Left kidney (tissue), 2 donors: ENCODE results near the gene SP7. TPM values are rescaled to one million over a fixed set of nuclear protein-coding genes. Genes with fewer than 3 reads are reported as not detected.
A peak's percentile ranks its signal among the peaks of the same experiment; 100 is the strongest.
"Not testable (repeated sequence)": the region's sequence is repeated elsewhere in the genome, so short reads cannot be mapped to it uniquely, and the experiment has no call there.

Source experiments
- DNase-seq: peaks from one replicate; pipeline ENCODE4 v3.0.0-alpha.2; 2013
- polyA plus RNA-seq: library from polyadenylated mRNA; unstranded; fragments of 120-200 nt; gene quantifications from one replicate; pipeline ENCODE4 v1.2.1, GENCODE V29; 2013; ENCODE audit not compliant: insufficient read length

SP7 gene
- polyA plus RNA-seq, 1 donor, result 0.15 TPM

DNA sequence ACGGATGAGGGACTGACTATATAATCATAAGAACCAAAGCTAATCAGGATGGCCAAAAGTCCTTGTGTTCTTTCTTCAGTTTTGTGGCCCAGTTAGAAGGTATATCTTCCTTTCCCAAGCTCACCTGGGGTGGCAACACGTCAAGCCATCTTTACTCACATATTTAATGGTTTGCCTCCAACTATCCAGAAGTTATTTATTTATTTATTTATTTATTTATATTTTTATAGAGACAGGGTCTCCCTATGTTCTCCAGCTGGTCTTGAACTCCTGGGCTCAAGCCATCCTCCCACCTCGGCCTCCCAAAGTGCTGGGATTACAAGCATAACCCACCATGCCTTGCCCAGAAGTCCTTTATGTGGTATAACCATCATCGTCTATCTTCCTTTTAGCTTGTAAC is 11.8 kb upstream of the SP7 start:
- DNase-seq, result no peak

- DNase-seq, result no peak
These were observed 10.3 kb upstream of the SP7 start for GRCh38 chr12:53346491-53346890.

DNA sequence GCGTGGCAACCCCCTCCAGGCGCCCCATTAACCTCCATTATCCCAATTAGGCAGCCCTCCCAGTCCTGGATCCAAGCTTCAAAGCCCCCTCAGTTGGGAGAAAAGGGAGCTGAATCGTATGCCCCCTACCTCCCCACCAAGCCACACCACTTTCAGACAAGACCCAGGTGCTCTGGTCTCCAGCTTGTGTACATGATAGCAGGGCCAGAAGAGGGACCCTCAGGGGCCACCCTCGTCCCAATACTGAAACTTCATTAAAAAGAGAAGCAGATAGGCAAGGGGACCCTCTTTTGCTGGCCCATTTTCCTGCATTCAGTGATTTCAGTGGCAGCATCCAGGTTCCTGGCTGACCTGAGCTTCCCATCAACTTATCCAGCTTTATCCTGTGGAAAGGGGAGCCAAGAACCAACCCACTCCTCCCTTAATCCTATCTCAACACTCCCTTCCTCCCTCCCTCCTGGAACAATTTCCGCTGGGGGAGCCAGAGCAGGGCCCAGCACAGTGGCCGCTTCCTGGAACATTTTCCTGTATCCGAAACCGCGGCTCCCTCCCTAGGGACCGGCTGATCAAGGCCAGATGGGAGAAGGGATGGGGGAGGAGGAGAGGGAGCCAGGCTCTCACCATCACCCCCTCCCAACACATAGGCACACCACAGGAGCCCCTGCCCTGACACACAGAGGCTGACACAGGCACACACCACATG is 9.5 kb upstream of the SP7 start:
- DNase-seq, result no peak

DNA sequence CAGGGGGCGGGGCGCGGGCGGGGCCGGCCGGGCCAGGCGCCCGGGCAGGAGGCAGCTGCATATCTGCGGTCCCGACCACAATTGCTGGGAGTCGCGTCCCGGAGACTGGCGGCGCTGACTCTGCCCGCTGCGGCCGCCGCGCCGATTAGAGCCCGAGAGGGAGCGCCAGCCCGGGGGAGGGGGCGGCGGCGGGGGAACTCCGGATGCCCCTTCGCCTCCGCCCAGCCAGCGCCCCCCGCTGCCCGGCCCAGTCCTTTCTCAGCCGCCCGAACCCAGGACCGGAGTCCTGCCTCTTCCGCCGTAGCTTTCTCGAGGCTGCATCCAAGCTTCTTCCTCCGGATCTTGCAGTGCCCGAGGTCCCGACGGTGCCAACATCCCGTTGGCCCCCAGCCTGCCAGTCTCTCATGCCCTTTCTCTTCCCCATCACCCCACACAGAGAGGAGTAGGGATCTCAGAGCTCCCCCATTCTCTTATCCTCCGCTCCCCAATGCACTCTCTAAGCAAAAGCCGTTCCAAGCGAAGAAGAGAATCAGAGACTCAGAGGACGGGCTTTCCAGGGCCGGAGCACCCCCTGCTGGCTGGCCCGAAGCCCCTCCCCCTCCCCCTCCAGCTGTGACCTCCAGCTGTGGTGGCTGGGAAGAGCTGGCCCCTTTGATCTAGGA is 8.8 kb upstream of the SP7 start:
- peak; percentile 85 for DNase-seq

DNA sequence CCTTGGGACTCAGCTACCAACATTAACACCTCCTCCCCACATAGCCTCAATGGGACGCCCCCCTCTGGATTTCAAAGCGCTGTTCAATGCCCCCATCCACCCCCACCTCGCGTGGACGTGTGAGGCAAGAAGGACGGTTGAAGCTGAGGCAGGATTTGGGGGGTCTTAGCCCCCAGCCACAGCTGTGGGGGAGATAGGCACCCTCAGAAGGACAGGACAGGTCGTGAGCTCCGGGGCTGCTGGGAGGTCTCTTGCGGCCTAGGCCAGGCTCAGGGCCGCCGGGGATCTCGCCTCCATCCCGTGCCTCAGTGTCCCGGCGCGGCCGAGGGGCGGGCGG is 8.3 kb upstream of the SP7 start:
- no peak for DNase-seq

DNA sequence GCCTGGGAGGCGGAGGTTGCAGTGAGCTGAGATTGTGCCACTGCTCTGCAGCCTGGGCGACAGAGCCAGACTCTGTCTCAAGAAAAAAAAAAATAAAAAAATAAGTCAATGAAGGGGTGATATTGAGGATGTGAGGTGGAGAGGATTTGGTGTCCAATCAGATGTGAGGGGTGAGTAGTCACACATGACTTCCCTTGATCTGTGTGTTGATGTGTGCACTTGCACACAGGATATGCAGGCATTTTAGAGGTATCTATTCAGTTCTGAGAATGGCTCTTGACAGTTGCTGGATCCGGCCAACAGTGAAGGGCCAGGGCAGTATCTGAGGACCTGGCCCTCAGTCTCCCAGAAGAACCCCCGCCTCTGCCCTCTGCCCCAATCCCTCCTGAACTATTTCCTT is 7.8 kb upstream of the SP7 start:
- no peak for DNase-seq

DNA sequence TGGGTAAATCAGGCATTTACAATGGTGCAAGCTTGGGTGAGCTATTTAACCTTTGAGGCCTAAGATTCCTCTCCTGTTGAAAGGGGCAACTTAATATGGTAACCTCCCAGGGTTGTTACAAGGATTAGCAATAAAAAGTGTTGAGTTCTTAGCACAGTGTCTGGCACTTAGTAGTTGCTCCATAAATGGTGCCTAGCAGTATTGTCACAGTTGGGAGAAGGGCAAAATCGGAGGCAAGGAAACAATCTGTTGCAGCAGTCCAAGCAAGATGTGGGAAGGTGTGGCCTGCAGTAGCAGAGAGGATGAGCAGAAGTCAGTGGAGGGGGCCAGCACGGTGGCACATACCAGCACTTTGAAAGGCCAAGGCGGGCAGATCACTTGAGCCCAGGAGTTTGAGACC is 7.3 kb upstream of the SP7 start:
- no peak for DNase-seq

GRCh38 chr12:53340398-53340797 is 4.2 kb upstream of the SP7 start:
- DNase-seq, result no peak

DNA sequence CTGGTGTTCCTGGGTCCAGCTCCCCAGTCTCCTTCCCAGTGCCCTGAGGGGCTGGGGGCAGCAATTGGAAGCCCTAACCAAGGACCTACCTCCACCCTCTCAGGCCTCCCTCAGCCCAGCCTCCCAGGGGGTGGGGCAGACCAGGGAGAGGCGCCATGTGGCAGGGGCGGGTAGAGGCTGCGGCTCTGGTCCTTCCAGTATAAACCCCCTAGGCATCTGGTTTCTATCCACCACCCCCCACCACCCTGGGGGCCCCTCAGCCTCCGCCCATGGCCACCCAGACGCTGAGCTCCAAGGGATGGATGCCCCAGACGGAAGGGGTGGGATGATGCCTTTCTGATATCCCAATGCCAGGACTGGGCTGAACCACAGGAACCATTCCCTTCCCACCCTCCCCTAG is 2.8 kb upstream of the SP7 start:
- no peak for DNase-seq

- no peak for DNase-seq
These were observed 1.9 kb upstream of the SP7 start for GRCh38 chr12:53338017-53338416.

GRCh38 chr12:53334822-53335221 is 1.3 kb downstream of the SP7 start:
- DNase-seq, result no peak

- no peak for DNase-seq
These were observed 2.3 kb downstream of the SP7 start for GRCh38 chr12:53333845-53334244.

DNA sequence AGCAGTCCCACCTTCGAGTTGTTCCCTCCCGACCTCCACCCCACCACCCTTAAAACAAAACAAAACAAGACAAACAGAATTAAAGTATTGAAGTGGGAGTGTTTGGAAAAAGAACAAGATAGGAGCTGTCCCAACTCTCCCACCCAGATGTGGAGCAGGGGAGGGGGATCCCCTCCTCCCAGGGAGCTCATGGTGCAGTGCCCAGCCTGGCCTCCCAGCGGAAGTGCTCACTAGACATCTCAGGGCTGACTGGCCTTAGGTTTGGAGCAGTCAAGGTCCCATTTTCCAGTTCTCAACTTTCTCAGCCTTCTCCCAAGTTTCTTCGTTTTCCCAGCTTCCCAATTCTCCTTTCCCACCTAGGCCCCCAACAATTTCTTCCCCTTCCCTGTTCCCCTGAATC is 2.9 kb downstream of the SP7 start:
- DNase-seq, result no peak

DNA sequence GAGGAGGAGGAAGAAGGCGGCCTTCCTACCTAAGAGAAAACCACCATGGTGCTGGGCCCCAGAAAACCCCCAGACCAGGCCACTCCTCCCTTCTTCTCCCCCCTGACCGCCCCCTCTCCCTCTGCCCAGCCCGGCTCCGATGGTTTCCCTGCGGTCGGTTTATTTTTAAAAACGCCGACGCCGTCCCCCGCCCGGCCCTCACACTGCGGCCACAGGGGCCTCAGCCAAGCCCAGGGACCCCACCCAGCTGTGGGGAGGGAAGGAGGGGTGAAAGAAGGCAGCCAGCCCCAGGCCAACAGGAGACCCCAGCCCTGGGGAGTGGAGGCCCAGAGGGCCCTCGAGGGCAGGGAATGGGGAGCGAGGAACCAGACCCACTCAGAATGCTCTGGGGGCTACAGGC is 3.4 kb downstream of the SP7 start:
- no peak for DNase-seq

- not testable (repeated sequence) for DNase-seq
These were observed 3.8 kb downstream of the SP7 start for GRCh38 chr12:53332339-53332738.

DNA sequence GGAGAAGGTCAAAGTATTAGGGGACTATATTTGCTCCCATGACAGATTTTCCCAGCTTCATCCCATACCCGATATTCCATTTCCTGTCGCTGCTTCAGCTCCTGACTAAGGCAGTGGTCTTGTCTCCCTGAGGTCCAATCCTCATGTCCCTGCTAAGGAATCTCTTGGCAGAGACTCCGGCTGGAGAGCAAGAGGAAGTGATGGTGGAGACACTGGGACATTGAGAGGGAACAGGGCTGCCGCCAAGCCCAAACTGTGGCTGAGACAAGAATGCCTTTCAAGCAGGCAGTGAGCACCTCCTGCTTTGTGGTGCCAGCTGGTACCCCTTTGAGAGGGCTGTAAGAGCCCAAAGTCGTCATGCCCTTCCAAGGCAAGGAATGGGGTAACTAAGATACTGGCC is 5.5 kb downstream of the SP7 start:
- no peak for DNase-seq

- DNase-seq, result no peak
These were observed 8.1 kb downstream of the SP7 start for GRCh38 chr12:53328043-53328435.

- DNase-seq, result no peak
These were observed 8.6 kb downstream of the SP7 start for GRCh38 chr12:53327435-53328042.

DNA sequence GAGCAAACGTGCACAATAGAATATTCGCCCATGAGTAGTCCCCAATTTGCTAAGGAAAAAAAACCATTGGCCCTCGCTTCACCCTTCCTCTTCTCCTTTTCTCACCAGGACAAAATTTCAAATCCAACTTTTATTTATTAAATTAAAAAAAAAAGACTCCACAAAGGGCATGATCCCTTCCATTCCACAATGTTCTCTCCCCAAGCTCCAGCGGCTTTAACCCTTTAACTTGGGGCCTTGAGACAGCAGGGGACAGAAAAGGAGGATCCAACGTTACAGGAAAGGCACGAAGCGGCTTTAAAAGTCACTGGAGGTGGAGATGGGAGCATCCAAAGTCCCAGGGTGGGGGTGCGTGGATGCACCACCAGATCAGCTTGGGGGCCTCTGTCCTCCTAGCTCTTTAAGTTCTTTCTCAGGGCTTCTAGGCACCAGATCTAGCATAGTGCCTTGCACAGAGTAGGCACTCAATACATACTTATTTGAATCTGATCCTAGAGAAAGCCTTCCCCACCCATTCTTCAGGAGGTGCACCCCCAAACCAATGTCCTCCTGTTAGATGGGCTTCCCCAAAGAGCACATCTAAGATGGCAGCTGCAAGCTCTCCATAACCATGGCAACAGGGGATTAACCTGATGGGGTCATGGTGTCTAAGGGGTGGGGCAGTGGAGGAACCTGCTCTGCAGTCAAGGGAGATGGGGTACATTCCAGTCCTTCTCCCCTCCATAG is 9.5 kb downstream of the SP7 start:
- DNase-seq, result no peak

DNA sequence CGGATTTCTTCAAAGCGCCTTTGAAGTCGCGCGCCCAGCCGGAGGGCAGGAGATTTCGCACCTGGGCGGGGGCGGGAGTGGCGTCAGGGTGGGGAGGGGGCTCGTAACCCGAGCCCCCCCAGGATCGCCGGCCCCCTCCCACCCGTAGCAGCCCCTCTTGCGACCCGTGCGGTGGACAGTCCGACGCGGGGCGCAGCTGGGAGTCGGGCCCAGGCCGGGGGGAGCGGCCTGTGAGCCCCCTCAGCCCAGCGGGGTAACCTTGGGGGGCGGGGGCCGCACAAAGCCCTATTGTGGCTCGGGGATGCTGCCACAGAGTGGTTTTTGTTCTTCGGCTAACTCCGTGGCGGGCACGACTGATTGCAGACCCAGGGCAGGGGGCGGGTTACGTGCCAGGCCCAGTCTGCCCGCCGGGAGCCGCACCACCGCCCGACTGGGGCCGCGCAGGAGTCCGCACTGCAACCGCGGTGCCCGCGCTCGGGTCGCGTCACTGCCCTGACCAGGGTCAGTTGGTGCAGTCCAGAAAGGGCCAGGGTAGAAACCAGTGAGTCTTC is 10.6 kb downstream of the SP7 start:
- peak; percentile 40 for DNase-seq

- DNase-seq, result peak; percentile 91
These were observed 11.2 kb downstream of the SP7 start for GRCh38 chr12:53324779-53325510.

GRCh38 chr12:53324113-53324778 is 11.9 kb downstream of the SP7 start:
- no peak for DNase-seq
